ENCODE measurements around the gene LCOR. TPM values are rescaled to one million over a fixed set of nuclear protein-coding genes. Genes with fewer than 3 reads are reported as not detected.

LCOR gene
- total RNA-seq, 3 donors from 2014 or later: 19.4 to 53.6 (median 35.7) TPM

DNA sequence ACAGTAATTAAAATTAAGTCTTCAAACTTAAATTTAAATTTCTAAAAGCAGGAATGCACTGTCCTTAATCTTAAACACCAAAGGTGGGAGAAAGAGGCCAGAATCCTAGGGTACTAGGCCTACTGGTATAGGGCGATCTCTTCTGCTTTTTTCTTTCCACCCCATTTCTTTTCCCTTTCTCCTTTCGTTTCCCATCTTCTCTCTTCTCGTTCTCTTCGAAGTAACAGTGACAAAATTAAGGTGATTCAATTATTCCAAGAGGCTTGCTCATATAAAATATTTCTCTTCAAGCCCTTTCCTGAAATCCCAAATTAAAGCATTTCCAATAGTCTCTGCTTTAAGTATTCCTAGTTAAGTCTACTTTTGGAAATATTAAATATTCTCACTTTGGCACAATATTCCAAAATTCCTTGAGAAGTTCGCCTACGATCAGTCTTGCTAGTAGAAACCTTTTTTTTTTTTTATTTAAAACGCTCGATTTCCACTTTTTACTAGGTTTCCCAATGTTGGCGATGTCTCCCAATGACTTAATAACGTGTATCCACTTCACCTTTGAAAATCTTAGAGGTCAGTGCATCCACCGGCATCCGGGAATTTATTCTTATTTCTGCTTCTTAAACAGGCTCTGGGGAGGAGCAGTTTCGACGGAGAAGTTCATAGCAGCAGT, 765 bp upstream of the LCOR start:
- intact Hi-C loops (cut with DNase I; ENCODE audit: low total_unique reads): no loop called here
- no peak for DNase-seq (ENCODE audit: low spot score in 2 of 2)
- H3K27ac ChIP-seq: peak overlapping the region; percentile 95 to 98

DNA sequence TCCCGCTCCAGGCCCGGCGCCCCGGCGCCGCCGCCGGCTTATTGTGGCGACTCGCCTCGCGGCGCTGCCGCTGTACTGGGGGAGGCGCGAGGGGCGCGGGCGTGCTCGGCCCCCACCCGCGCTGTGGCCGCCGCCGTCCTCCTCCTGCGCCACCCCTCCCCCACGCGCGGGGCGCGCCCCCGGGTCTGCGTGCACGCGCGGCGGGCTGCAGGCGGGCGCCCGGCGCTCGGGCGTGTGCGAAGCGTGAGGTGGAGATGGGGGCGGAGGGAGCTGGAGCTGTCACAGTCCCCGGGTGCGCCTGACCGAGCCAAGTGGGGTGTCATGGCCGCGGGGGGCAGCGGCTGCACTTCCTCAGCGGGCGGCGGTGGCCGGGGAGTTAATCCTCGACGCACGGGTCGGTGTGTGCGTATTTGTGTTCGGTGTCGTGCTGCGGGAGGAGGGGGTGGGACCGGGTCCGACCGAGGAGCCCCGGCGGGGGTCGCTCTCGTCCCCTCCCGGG, 672 bp downstream of the LCOR start:
- peak; percentile 66 to 76 for DNase-seq (ENCODE audit: low spot score in 2 of 2)
- Histone ChIP-seq H3K4me1 (peaks cover 0 to 21% of the 10 kb centered on the region in 2 donors), H3K4me3 (peak overlapping the region; percentile 92 to 97 (median 96)), H3K36me3 (no peaks in the 10 kb centered on the region), H3K27ac (peak overlapping the region; percentile 95 to 98), H3K9me3 (no peaks in the 10 kb centered on the region), H3K27me3 (no peaks in the 10 kb centered on the region)
- intact Hi-C loops (cut with DNase I; ENCODE audit: low total_unique reads): no loop called here
- TF ChIP-seq, protein P1, sequence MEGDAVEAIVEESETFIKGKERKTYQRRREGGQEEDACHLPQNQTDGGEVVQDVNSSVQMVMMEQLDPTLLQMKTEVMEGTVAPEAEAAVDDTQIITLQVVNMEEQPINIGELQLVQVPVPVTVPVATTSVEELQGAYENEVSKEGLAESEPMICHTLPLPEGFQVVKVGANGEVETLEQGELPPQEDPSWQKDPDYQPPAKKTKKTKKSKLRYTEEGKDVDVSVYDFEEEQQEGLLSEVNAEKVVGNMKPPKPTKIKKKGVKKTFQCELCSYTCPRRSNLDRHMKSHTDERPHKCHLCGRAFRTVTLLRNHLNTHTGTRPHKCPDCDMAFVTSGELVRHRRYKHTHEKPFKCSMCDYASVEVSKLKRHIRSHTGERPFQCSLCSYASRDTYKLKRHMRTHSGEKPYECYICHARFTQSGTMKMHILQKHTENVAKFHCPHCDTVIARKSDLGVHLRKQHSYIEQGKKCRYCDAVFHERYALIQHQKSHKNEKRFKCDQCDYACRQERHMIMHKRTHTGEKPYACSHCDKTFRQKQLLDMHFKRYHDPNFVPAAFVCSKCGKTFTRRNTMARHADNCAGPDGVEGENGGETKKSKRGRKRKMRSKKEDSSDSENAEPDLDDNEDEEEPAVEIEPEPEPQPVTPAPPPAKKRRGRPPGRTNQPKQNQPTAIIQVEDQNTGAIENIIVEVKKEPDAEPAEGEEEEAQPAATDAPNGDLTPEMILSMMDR (IDR thresholded peaks at IDR 0.05): no peak
- TF ChIP-seq POLR2A (IDR thresholded peaks at IDR 0.05) (no peak), POLR2AphosphoS5 (IDR thresholded peaks at IDR 0.05) (no peak)

More for the DNA sequence above, 765 bp upstream of the LCOR start:
- Histone ChIP-seq H3K4me1 (peaks cover 0 to 16% of the 10 kb centered on the region in 2 donors), H3K4me3 (peak overlapping the region; percentile 92 to 97 (median 96)), H3K27me3 (no peaks in the 10 kb centered on the region), H3K36me3 (no peaks in the 10 kb centered on the region), H3K9me3 (no peaks in the 10 kb centered on the region)
- no peak for TF ChIP-seq POLR2AphosphoS5 (IDR thresholded peaks at IDR 0.05)
- TF ChIP-seq, protein P1 (IDR thresholded peaks at IDR 0.05): peak in 1 of 3 donors; percentile 13

DNA sequence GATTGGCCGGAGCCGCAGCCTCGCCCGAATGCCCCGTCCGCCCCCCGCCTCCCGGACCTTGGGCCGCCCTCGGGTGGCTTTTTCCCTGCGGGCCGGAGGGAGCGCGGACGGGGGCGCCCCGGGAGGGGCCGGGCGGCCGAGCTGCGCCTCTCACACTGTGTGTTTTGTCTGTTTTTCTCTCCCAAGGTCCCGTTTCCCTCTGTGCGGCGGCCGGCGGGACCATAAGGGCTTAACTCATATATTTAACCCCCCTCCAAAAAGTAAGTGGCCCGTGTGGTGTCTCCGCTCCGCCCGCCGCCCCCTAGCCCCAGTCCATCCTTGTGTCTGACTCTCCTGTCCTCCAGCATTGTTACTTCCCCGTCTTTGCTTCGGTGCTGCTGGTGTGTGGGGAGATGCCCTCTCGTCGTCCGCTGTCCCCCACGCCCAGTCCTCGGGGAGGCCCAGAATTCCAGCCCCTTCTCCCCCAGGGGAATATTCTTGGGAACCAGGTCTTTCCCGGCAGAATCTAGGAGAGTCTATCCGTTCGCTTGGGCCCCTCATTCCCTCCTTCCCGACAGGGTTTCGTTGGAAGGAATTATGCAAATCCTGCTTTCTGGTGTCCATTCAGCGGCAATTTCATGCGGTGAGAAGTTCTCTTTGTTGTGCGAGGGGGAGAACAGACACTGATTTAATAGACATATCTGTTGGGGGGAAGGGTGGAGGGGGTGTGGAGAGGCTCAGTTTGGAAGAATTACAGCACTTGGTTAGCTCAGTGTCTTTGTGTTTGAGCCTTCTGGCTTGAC, 1.3 kb downstream of the LCOR start:
- intact Hi-C loops (cut with DNase I; ENCODE audit: low total_unique reads): no loop called here
- Histone ChIP-seq H3K4me3 (peak overlapping the region; percentile 92 to 97 (median 96)), H3K9me3 (no peaks in the 10 kb centered on the region), H3K36me3 (no peaks in the 10 kb centered on the region), H3K4me1 (peaks cover 0 to 21% of the 10 kb centered on the region in 2 donors), H3K27me3 (no peaks in the 10 kb centered on the region), H3K27ac (peak overlapping the region; percentile 95 to 98)
- no peak for TF ChIP-seq POLR2AphosphoS5 (IDR thresholded peaks at IDR 0.05)
- no peak for TF ChIP-seq POLR2A (IDR thresholded peaks at IDR 0.05)
- TF ChIP-seq, protein P1 (IDR thresholded peaks at IDR 0.05): no peak
- no peak for DNase-seq (ENCODE audit: low spot score in 2 of 2)

DNA sequence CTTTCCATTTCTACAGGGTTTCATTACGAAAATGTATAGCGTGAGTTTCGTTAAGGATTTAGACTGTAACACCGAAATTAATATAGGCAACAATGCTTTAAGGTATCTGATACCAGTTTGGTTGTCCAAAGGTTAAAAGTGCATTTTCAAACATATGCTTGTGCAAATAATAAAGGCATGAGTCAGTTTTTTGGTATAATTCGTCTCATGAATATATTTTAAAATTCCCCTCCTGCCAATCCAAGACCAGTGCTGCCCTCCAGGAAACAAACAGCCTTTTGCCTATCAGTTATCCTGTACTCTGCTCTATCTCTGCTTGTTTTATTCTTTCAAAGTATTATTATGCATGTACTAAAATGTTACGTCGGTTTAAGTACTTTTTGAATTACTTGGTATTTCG, 2.0 kb downstream of the LCOR start:
- Histone ChIP-seq H3K27ac (peak overlapping the region; percentile 95 to 98), H3K4me3 (peak overlapping the region in 2 of 3 donors; percentile 92 to 97), H3K4me1 (peaks cover 0 to 21% of the 10 kb centered on the region in 2 donors), H3K27me3 (no peaks in the 10 kb centered on the region), H3K9me3 (no peaks in the 10 kb centered on the region), H3K36me3 (no peaks in the 10 kb centered on the region)
- no peak for DNase-seq (ENCODE audit: low spot score in 2 of 2)
- TF ChIP-seq POLR2AphosphoS5 (IDR thresholded peaks at IDR 0.05) (no peak), POLR2A (IDR thresholded peaks at IDR 0.05) (no peak)
- TF ChIP-seq, protein P1 (IDR thresholded peaks at IDR 0.05): no peak
- intact Hi-C loops (cut with DNase I; ENCODE audit: low total_unique reads): no loop called here

DNA sequence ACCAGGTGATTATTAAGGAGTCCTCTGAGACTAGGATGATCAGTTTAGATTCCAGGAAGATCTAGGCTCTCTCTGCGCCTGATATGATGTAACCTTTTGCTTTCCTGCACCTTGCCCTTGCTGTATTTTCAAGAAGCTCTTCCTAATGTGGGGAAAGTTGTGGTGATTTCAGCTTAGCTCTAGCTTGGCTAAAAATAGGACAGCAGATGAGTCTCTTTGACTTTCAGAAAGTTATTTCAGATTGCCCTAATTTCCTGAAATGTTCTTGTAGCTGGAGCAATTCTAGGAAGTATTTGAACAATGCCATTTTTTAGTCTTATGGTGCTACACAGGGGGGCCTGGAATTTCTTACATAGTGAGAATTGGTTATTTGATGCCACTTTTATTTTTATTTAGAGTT, 3.8 kb downstream of the LCOR start:
- TF ChIP-seq POLR2AphosphoS5 (IDR thresholded peaks at IDR 0.05): no peak
- no peak for TF ChIP-seq POLR2A (IDR thresholded peaks at IDR 0.05)
- TF ChIP-seq, protein P1 (IDR thresholded peaks at IDR 0.05): no peak
- intact Hi-C loops (cut with DNase I; ENCODE audit: low total_unique reads): no loop called here
- no peaks in the 10 kb centered on the region for H3K9me3 ChIP-seq
- H3K27ac ChIP-seq: peak overlapping the region; percentile 7 to 15
- H3K4me3 ChIP-seq: no peak overlapping the region
- H3K27me3 ChIP-seq: no peaks in the 10 kb centered on the region
- H3K4me1 ChIP-seq: peaks cover 0 to 21% of the 10 kb centered on the region in 2 donors
- no peak for DNase-seq (ENCODE audit: low spot score in 2 of 2)
- H3K36me3 ChIP-seq: no peaks in the 10 kb centered on the region
